Measurements from ENCODE around the gene SRRM2.

Gene SRRM2

DNA sequence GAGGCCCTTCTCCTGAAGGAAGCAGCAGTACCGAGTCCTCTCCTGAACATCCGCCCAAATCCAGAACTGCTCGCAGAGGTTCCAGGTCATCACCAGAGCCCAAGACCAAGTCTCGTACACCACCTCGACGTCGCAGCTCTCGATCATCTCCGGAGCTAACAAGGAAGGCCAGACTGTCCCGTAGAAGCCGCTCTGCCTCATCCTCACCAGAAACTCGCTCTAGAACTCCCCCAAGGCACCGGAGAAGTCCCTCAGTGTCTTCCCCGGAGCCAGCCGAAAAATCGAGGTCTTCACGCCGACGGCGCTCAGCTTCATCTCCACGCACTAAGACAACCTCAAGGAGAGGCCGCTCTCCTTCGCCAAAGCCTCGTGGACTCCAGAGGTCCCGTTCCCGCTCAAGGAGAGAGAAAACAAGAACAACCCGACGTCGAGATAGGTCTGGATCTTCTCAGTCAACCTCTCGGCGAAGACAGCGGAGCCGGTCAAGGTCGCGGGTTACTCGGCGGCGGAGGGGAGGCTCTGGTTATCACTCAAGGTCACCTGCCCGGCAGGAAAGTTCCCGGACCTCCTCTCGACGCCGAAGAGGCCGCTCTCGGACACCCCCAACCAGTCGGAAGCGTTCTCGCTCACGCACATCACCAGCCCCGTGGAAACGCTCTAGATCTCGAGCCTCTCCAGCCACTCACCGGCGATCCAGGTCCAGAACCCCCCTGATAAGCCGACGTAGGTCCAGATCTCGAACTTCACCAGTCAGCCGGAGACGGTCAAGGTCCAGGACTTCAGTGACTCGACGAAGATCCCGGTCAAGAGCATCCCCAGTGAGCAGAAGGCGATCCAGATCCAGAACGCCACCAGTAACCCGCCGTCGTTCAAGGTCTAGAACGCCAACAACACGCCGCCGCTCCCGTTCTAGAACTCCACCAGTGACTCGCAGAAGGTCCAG is 13.3 kb downstream of the SRRM2 start:
- no peak for DNase-seq

DNA sequence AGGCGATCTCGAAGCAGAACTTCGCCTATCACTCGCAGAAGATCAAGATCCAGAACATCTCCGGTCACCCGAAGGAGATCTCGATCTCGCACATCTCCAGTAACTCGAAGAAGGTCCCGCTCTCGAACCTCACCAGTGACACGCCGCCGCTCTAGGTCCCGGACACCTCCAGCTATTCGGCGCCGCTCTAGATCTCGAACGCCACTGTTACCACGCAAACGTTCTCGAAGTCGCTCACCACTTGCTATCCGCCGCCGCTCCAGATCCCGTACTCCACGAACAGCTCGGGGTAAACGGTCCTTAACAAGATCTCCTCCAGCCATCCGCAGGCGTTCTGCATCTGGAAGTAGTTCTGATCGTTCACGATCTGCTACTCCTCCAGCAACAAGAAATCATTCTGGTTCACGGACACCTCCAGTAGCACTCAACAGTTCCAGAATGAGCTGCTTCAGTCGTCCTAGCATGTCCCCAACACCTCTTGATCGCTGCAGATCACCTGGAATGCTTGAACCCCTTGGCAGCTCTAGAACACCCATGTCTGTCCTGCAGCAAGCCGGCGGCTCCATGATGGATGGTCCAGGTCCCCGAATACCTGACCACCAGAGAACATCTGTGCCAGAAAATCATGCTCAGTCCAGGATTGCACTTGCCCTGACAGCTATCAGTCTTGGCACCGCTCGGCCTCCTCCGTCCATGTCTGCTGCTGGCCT is 14.1 kb downstream of the SRRM2 start:
- no peak for DNase-seq

DNA sequence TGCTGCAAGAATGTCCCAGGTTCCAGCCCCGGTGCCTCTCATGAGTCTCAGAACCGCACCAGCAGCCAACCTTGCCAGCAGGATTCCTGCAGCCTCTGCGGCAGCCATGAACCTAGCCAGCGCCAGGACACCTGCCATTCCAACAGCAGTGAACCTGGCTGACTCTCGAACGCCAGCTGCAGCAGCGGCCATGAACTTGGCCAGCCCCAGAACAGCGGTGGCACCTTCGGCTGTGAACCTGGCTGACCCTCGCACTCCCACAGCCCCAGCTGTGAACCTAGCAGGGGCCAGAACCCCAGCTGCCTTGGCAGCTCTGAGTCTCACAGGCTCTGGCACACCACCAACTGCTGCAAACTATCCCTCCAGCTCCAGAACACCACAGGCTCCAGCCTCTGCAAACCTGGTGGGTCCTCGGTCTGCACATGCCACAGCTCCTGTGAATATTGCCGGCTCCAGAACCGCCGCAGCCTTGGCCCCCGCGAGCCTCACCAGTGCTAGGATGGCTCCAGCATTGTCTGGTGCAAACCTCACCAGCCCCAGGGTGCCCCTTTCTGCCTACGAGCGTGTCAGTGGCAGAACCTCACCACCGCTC is 14.8 kb downstream of the SRRM2 start:
- no peak for DNase-seq

DNA sequence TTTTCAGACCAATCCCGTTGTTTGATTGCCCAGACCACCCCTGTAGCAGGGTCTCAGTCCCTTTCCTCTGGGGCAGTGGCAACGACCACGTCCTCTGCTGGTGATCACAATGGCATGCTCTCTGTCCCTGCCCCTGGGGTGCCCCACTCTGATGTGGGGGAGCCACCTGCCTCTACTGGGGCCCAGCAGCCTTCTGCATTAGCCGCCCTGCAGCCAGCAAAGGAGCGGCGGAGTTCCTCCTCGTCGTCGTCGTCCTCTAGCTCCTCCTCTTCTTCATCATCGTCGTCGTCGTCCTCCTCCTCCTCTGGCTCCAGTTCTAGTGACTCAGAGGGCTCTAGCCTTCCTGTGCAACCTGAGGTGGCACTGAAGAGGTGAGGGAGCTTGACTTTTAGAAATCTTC is 15.5 kb downstream of the SRRM2 start:
- no peak for DNase-seq

DNA sequence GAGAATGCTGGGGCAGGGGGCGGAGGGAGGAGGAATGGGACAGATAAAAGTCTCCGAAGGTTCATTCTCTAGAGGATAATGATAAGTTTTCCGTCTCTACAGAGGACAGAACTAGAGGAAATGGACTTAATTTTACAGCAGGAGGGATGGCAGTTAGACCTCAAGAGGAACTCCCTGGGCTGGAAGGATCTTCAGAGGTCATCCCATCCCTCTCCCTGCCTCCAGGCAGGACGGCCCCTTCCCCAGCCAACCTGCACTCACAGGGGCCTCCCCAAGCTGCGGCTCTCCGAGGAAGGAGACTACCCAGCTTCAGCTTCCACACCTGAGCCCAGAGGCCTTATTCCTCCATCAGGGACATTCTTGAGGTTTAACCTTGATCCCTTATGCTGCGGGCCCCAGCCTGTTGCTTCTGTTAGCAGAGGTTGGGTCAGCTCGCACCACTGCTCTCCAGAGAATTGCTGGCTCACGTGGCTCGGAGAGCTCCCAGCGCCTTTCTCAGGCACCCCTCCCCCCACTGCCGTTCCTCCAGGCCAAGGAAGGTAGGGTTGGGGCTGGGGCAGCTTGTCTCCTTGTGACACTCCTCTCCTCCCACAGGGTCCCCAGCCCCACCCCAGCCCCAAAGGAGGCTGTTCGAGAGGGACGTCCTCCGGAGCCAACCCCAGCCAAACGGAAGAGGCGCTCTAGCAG is 16.1 kb downstream of the SRRM2 start:
- DNase-seq, result no peak

DNA sequence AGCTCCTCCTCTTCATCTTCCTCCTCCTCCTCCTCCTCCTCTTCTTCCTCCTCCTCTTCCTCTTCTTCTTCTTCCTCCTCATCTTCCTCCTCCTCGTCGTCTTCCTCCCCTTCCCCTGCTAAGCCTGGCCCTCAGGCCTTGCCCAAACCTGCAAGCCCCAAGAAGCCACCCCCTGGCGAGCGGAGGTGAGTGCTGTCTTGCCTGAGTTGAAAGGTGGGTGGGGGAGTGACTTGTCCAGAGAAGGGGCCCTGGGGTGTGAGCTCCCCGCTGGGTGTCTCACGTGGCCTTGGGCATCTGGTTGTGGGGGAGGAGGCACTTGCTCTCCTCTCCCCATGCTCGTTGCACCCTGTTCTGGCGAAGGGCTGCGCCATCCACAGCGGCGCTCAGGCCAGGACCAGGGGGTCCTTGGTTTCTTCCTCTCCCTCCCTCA is 16.7 kb downstream of the SRRM2 start:
- no peak for DNase-seq

DNA sequence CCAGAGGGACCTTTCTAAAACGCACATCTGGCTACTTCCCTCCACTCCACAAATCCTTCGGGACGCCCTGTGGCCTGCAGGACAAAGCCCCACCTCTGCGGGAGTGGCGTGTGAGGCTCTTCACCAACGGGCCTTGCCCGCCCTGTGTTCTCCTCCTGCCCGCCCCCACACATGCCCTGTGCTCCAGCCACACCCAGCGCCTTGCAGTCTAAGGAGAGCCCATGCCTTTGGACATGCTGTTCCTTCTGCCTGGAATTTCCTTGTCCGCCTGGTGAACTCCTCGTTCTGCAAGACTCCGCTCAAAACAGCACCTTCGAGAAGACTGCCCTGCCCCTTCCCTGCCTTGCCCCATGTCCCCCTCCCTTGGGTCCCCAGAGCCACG is 17.2 kb downstream of the SRRM2 start:
- DNase-seq, result no peak

DNA sequence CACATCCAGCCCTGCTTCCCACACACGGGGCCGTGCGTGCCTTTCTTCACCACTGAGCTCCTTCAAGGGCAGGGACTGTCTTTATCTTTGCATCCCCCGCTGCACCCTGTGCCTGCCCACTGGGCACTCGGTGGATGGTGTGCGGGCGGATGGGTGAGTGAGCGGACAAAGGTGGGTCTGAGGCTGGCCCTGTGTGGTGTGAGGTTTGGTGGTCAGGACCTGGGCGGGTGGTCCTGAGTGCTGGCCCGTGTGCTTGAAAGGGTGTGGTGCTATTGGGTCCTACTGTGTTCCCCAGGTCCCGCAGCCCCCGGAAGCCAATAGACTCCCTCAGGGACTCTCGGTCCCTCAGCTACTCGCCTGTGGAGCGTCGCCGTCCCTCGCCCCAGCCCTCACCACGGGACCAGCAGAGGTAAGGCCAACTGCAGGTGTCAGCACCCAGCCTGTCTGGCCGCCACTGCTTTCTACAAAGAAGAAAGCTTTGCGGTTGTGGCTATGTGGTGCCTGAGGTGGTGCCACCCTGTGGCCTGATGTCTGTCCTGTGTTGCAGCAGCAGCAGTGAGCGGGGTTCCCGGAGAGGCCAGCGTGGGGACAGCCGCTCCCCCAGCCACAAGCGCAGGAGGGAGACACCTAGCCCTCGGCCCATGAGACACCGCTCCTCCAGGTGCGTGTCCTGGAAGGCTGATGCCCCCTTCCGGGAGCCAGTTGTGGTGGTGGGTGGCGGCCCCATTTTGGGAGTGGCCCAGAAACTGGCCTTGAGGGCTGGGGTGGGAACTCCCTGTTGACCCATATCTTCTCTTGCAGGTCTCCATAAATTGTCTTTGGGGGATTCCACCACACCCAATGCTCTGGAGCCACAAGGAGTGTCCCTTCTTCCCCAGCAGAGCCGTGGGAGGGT is 17.9 kb downstream of the SRRM2 start:
- DNase-seq, result no peak

DNA sequence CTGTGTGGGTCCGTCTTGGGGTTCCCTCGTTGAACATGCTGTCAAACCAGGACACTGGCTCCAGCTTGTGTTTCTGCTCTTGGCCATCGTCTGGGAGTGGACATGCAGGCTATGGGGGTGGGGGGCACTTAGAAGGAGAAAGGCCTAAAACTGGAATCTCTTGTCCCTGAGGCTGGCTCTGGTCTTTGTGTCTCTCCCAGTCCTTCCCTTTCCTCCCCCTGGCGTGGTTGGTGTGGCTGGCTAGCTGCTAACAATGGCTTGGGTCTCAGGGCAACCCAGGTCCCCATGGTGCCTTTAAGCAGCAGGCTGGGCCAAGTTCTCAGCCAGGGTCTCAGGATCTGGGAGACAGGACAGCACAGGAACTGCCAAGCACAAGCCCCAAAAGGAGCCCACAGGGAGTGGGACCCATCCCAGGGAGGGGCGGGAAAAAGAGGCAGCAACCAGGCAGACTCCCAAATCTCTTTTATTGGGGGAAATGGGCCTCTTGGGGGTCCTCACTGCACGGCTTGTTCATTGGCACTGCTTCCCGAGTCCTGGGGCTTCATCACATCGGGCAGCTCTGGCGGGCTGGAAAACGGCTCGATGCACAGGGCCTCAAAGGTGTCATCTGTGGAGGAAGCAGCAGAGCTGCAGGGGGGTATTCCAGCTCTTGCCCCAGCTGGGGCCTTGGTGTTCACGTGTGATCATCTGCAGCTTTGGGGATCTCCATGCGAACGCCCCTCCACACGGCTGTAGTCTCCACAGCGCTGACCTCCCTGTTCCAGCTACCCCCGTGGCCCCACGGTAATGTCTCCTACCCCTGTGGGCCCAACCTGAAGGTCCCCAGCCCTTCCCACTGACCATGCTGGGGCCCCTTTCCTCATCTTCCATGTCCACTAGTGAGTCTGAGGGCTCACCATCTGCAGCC is 19.3 kb downstream of the SRRM2 start:
- no peak for DNase-seq

DNA sequence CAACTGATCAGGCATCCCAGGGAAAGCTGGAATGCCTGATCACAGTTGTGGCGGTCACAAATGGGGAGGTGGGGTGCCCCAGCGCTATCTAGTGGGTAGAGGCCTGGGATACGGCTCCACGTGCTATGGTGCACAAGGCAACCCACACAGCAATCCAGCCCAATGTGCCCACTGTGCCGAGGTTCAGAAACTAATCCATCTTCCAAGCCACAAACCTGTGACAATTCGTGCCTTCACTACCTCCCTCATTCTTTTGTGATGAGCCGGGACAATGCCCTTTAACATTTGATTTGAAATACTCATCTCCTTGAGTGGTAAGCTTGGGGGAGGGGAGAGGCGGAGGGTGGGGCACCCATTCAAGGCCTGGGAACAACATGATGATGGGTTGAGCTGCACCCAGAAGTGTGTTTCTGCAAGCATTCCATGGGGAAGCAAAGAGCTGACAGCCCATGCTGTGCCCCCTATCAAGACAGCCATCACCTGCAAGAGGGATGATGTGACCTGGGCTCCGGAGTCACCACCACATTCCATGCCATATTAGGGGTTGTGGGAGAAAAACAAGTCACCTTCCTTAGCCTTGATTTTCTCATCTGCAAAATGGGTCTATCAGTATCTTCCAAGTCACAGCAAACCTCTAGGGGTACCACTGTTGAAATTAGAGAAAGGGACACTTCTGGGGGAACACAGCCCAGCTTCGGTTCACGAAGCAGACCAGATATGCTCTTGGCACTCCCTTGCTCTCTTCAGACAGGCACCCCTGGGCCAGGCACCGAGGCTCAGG is 20.9 kb downstream of the SRRM2 start:
- no peak for DNase-seq

DNA sequence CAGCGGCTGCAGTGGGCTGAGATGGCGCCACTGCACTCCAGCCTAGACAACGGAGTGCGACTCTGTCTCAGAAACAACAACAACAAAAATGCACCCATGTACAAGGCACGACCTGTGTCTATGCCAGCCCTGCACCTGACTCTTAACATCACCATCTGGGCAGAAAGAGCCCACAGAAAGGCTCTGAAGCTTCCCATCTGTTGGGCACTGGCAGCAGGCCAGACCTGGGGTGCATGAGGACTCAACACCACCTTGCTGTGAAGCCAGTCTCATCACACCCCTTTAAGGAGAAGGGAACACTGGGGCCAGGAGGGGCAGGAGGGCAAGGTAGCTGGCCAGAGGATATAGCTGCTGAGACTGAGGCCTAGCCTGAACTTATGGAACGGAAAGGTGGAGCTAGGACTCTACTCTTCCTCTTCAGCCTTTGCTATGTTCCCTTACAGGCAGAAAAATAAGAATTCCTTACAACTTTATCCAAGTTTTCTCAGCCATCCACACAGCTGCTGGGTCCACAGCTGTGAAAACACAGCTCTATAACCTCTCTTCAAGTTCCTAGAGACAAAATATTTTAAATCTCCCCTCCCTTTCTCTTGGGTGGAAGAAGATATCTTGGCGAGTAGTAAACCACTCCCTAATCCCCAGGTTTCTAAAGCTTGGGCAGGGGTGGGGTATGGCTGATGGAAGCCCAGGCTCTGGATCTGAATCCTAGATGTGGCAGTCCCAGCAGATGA is 21.9 kb downstream of the SRRM2 start:
- no peak for DNase-seq

DNA sequence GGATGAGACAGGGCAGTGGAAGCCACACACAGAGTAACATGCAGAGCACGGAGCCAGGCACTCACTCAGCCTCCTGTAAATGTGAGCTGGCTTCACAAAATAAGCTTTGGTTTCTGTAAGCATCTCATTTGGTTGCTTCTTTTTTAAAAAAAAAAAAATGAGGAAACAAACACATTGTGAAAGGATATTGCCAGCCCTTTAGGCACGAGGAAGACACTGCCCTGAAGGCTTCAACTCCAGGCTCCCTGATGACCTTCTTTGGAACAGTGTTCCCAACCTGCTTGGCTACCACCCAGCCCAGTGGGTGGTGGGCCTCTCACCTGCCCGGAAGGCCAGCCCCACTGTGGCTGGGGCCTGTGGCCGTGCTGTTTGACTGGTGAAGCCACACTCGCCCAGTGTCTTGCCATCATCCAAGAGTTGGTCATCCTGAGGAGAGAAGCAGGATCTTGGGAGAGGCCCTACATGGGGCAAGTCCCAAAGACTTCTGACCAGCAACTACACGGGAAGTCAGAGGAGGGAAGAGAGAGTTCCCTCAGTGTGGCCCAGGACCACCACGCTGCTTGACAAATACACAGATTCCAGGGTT is 22.8 kb downstream of the SRRM2 start:
- DNase-seq, result no peak

DNA sequence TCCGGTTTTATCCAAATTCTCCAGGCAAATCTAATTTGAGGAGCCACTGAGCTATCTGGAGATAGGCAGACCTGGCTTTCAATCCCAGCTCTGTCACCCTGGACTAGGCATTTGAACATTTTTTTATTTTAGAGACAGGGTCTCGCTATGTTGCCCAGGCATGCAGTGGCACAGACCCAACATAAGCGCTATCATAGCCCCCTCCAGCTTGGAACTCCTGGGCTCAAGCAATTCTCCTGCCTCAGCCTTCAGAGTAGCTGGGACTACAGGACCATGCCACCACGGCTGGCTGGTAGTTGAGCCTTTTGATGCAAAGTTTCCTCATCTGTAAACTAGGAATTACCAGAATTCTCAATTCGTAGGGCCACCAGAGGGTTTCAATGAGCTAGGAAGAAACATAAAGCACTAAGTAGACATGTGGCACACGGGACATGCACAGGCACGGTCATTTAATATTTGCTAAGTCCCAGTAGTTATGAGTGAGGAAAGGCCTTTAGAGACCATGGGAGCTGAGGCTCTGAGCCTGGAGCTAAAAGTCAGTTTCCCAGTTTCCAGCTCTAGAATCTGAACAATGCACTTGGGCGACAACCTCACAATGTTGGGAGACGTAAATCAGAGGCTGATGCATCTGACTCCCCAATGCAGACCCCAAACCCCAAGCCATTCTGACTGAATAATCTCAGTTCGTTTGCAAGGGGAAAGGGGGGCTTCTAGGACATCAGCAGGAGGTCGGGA is 23.5 kb downstream of the SRRM2 start:
- no peak for DNase-seq

DNA sequence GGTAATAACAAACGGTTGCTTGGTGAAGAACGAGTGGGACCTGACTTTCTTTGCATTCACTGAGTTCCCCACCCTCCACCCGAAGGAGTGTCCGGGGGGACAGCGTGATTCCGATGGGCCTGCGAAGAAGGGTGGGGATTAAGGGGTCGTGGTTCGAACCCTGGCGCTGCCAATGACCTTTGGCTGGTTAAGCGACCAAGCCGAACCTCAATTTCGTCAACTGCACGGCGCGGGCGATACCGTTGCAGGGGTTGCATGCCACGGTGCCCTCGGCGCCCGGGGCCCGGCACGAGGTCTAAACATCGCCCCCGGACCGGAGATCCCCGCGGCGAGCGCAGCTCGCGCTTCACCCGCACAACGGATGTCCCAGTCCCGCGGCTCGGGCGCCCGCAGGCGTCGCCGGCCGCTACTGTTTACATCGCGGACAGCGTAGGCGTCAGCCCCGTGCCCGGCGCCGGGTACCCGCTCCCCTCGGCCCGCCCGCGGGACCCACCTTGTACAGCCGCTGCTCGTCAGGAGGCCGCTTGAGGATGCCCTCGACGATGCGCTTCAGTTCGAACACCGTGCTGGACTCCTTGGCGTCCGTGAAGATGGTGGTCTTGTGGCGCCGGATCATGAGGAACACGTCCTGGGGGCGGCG is 24.2 kb downstream of the SRRM2 start:
- DNase-seq, result no peak

DNA sequence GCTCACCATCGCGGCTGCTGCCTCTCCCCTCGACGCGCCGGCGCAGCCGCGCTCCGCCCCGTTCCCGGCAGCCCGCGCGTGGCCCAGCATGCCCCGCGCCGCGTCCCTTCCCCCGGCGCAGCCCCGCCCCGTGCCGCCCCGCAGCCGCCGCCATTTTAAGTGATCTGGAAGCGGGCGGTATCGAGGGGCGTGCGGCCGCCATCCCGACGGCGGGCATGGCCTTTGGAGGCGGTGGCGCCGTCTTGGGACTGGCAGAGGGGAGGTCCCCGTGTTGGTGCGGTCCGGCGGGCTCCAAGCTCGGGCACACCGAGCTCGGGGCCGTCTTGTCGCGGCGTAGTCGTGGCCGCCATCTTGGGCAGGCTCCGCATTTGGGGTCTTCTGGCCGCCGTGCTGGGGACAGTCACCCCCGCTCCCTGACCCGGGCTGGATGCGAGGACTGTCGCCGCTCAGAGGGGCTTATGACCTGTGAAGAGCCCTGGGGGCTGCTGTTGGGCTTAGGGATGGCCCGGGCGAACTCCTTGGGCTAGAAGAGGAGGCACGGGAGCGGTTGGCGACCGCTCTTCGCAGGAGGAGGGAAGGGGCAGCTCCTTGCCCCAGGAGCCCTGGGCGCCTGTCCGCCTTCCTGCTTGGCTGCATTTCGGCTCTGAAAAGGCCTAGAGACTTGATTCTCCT is 24.9 kb downstream of the SRRM2 start, which contains the start of gene ELOB:
TSS of gene ELOB (minus strand) at position 50 of the 672 bp plus-strand sequence. CDS start at position 9, 41 bp downstream.
- DNase-seq, result peak; percentile 75

DNA sequence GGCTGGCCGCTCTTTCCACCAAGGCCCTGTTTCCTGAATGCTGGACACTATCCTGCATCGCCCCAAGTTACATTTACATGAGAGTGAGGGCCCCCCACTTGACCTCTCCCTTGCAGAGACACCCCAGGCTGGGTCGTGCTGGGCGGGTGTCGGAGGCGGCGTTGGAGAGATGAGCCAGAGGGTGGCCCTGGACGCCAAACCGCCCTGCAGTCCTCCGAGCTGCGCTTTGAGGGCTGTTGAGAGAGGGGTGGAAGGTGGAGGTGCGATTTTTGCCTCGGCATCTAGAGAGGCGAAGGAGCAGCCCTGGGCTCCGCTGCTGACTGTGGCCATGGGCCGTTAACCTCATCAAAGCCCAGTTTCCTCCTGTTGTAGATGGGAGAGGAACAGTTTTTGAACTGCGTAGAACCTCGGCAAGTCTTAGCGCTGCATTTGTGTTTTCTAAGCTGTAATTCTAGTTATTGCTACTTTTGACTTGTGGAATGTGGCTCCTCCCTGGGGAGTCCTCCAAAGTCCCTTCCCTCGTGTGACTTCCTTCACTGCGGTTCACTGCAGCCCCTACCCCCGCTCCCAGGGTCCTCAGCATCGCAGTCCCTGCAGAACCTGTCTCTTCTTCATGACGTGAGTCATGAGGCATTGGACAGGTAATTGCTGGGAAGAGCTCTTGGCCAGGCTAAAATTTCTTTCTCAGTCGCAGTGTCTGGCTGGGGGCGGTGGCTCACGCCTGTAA is 25.6 kb downstream of the SRRM2 start:
- DNase-seq, result peak; percentile 15

DNA sequence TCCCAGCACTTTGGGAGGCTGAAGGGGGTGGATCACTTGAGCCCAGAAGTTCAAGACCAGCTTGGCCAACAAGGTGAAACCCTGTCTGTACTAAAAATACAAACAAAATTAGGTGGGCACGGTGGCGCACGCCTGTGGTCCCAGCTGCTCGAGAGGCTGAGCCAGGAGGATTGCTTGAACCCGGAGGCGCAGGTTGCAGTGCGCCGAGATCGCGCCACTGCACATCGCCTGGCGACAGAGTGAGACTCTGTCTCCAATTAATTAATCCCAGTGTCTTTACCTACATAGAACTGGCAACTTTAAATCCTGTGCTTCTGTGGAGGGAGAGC is 26.2 kb downstream of the SRRM2 start:
- DNase-seq, result no peak

Data from NCI-H2227 treated with DMSO at 0.1 percent for 48 hours (cell line).